B cell (primary cell): ENCODE data around the gene SLC9A7. TPM values are rescaled to one million over a fixed set of nuclear protein-coding genes. Genes with fewer than 3 reads are reported as not detected.

Source experiments
- ATAC-seq: fragments of 200-7000 bp; cut with Tn5 transposase; one replicate; pipeline ENCODE4 v1.10.0; 2021; ENCODE audit warnings: low read depth, mild to moderate bottlenecking, moderate number of reproducible peaks, moderate library complexity
- CTCF ChIA-PET: fragments of 350-600 bp; sonication (Branson Sonifier 250); formaldehyde crosslinking; loops from one replicate; lab custom pipeline; 2021; ENCODE audit warnings: antibody characterized with exemption, inconsistent platforms; lab: Charles Lee
- POLR2A ChIA-PET: fragments of 350-600 bp; sonication (Branson Sonifier 250); formaldehyde crosslinking; loops from one replicate; lab custom pipeline; 2021; ENCODE audit warnings: antibody characterized with exemption; lab: Charles Lee
- DNase-seq: peaks from one replicate; pipeline ENCODE4 v3.0.0; 2013
- H2AFZ ChIP-seq: 2 replicates; pipeline ENCODE4 v1.6.1; 2012; ENCODE audit warnings: mild to moderate bottlenecking, low read depth, low read length; ENCODE audit not compliant: insufficient read depth, poor library complexity, severe bottlenecking
- H3K27ac ChIP-seq, 2 donors: 1 replicate in 1 of 2; 2 replicates in 1 of 2; pipeline ENCODE4 v1.5.1; 2012 to 2013; ENCODE audit warnings: low read length in 2 of 2, mild to moderate bottlenecking in 2 of 2, moderate library complexity in 1 of 2
- H3K27me3 ChIP-seq, 4 experiments: fragments of 200-600 bp in 1 of 4; sonication (generic) in 1 of 4; replicated peaks in 1 of 4; 1 replicate in 2 of 4; 2 replicates in 2 of 4; pipeline versions ENCODE4 v1.6.1 to v1.7.0; 2013 to 2016; ENCODE audit warnings: low read length in 3 of 4, mild to moderate bottlenecking in 2 of 4, mixed read lengths in 1 of 4, moderate library complexity in 1 of 4; ENCODE audit not compliant: insufficient read depth in 4 of 4, control insufficient read depth in 3 of 4; ENCODE audit errors: control extremely low read depth in 1 of 4
- H3K36me3 ChIP-seq, 2 experiments: replicated peaks in 1 of 2; 1 replicate in 1 of 2; 2 replicates in 1 of 2; pipeline versions ENCODE4 v1.6.1 to v1.7.1; 2013; ENCODE audit warnings: low read length in 1 of 2; ENCODE audit not compliant: insufficient read depth in 2 of 2, control insufficient read depth in 1 of 2; ENCODE audit errors: control extremely low read depth in 1 of 2, extremely low read depth in 1 of 2
- H3K4me1 ChIP-seq, 2 donors: fragments of 200-600 bp in 1 of 2; sonication (generic) in 1 of 2; 1 replicate in 1 of 2; 2 replicates in 1 of 2; pipeline versions ENCODE4 v1.5.1 to v1.6.1; 2013 to 2017; ENCODE audit warnings: low read length in 2 of 2; ENCODE audit not compliant: control insufficient read depth in 2 of 2, insufficient read depth in 2 of 2
- H3K4me2 ChIP-seq: replicated peaks from 2 replicates; pipeline ENCODE3; 2012; ENCODE audit warnings: mild to moderate bottlenecking, low read depth, low read length; ENCODE audit not compliant: poor library complexity, severe bottlenecking
- H3K4me3 ChIP-seq, 5 experiments: fragments of 200-600 bp in 1 of 5; sonication (generic) in 1 of 5; 1 replicate in 3 of 5; 2 replicates in 2 of 5; pipeline versions ENCODE4 v1.5.1 to v1.7.0; 2011 to 2016; ENCODE audit warnings: low read length in 4 of 5, mild to moderate bottlenecking in 4 of 5, low read depth in 2 of 5, control low read depth in 1 of 5, moderate library complexity in 1 of 5; ENCODE audit not compliant: insufficient read depth in 1 of 5; ENCODE audit errors: control extremely low read depth in 1 of 5, extremely low read depth in 1 of 5
- H3K79me2 ChIP-seq: fragments of 200-600 bp; sonication (generic); one replicate; pipeline ENCODE4 v1.6.0; 2016; ENCODE audit warnings: low read length; ENCODE audit not compliant: control insufficient read depth, insufficient read depth
- H3K9ac ChIP-seq: fragments of 200-600 bp; sonication (generic); 2 replicates; pipeline ENCODE4 v1.6.1; 2017; ENCODE audit warnings: mild to moderate bottlenecking, low read length, moderate library complexity
- H3K9me3 ChIP-seq, 3 donors: one replicate each; pipeline versions ENCODE4 v1.6.1 to v1.7.1; 2013; ENCODE audit warnings: low read length in 2 of 3; ENCODE audit not compliant: control insufficient read depth in 2 of 3, insufficient read depth in 1 of 3; ENCODE audit errors: control extremely low read depth in 1 of 3
- H4K20me1 ChIP-seq: 2 replicates; pipeline ENCODE4 v1.6.0; 2012; ENCODE audit warnings: mild to moderate bottlenecking, low read length; ENCODE audit not compliant: insufficient read depth, control insufficient read depth, poor library complexity, severe bottlenecking
- H3K27ac Mint-ChIP-seq: one replicate; pipeline ENCODE4 v1.8.0; 2021; ENCODE audit warnings: mixed read lengths
- H3K27me3 Mint-ChIP-seq: one replicate; pipeline ENCODE4 v1.8.0; 2021; ENCODE audit warnings: mixed read lengths
- H3K4me1 Mint-ChIP-seq: one replicate; pipeline ENCODE4 v1.8.0; 2021; ENCODE audit warnings: mixed read lengths
- H3K4me3 Mint-ChIP-seq: one replicate; pipeline ENCODE4 v1.8.0; 2021; ENCODE audit warnings: mixed read lengths
- H3K9me3 Mint-ChIP-seq: one replicate; pipeline ENCODE4 v1.8.0; 2022; ENCODE audit warnings: mixed read lengths; ENCODE audit not compliant: insufficient read depth
- CTCF ChIP-seq: fragments of 200-600 bp; IDR thresholded peaks from one replicate; pipeline ENCODE4 v1.8.0; 2022; ENCODE audit warnings: antibody characterized with exemption, mild to moderate bottlenecking
- EZH2 ChIP-seq: IDR thresholded peaks from 2 replicates; pipeline ENCODE4 v1.6.1; 2012; ENCODE audit warnings: borderline replicate concordance, low read depth, mild to moderate bottlenecking, moderate library complexity, low read length; ENCODE audit not compliant: insufficient read depth, poor library complexity, severe bottlenecking
- WGBS: methylation state at CpG from one replicate; pipeline ENCODE4 v1.1.5; 2013; ENCODE audit warnings: missing lambda C conversion rate; ENCODE audit not compliant: insufficient coverage; 5-methylcytosine and 5-hydroxymethylcytosine counted together
- intact Hi-C: fragments of 100-400 bp; cut with micrococcal nuclease; formaldehyde crosslinking; loops from one replicate; pipeline ENCODE4 v1.10.0; 2022
- polyA plus RNA-seq: library from polyadenylated mRNA; depleted of rRNA; stranded (reverse); fragments of >200 nt; gene quantifications from 2 replicates; pipeline ENCODE4 v1.2.3, GENCODE V29; 2012
- total RNA-seq, 2 donors: library from RNA; stranded (reverse); fragments of 120-200 nt in 1 of 2; gene quantifications; 1 replicate in 1 of 2; 2 replicates in 1 of 2; pipeline versions ENCODE4 v1.2.3 to v1.2.4, GENCODE V29; 2013 to 2022

SLC9A7 gene
- total and polyA plus RNA-seq, 2 donors (not counting 1 experiment from before 2014, with no cell fraction given) = 24.9 to 53.2 TPM

- Mint-ChIP-seq H3K27ac (peak overlapping the region; percentile 34), H3K4me3 (no peak overlapping the region), H3K27me3 (no peaks in the 10 kb centered on the region), H3K9me3 (peaks cover 3% of the 10 kb centered on the region), H3K4me1 (peaks cover 65% of the 10 kb centered on the region)
- intact Hi-C loops = loop anchor here (10.0 kb wide), 1 partner anchor 734 kb away; the partner anchor contains the start of gene ZNF41
- Histone ChIP-seq H3K36me3 (no peaks in the 10 kb centered on the region), H4K20me1 (no peaks in the 10 kb centered on the region), H3K27ac (peak overlapping the region in 1 of 2 donors; percentile 38), H2AFZ (no peak overlapping the region), H3K4me3 (no peak overlapping the region), H3K4me2 (peak overlapping the region; percentile 18), H3K79me2 (peaks cover 68% of the 10 kb centered on the region), H3K9me3 (no peaks in the 10 kb centered on the region), H3K4me1 (peaks cover 40 to 52% of the 10 kb centered on the region in 2 donors), H3K9ac (no peak overlapping the region), H3K27me3 (no peaks in the 10 kb centered on the region)
- CTCF ChIA-PET = no interaction called here
- POLR2A ChIA-PET = no interaction called here
- no peak for ATAC-seq
- no peak for DNase-seq
- TF ChIP-seq CTCF (no peak), EZH2 (no peak)
- WGBS = no CpG with 5 or more reads among the region's 1 CpG
Observed at GRCh38 chrX:46750889-46751288, 8.0 kb downstream of the SLC9A7 start.

GRCh38 chrX:46744009-46744408 is 14.9 kb downstream of the SLC9A7 start:
- WGBS = 100% methylated on average over 1 of the region's 3 CpGs
- peak overlapping the region in 1 of 2 donors; percentile 1 for H3K27ac ChIP-seq
- peaks cover 23 to 24% of the 10 kb centered on the region in 2 donors for H3K4me1 ChIP-seq
- POLR2A ChIA-PET = no interaction called here
- Mint-ChIP-seq H3K9me3 (peaks cover 3% of the 10 kb centered on the region), H3K4me1 (peaks cover 62% of the 10 kb centered on the region), H3K4me3 (no peak overlapping the region), H3K27me3 (no peaks in the 10 kb centered on the region), H3K27ac (peak overlapping the region; percentile 23)
- peak overlapping the region; percentile 32 for H3K4me2 ChIP-seq
- peaks cover 5% of the 10 kb centered on the region for H4K20me1 ChIP-seq
- H3K27me3 ChIP-seq = no peaks in the 10 kb centered on the region
- TF ChIP-seq CTCF (no peak), EZH2 (no peak)
- no peak overlapping the region for H3K4me3 ChIP-seq
- no peak overlapping the region for H2AFZ ChIP-seq
- DNase-seq = no peak
- H3K79me2 ChIP-seq = peaks cover 93% of the 10 kb centered on the region
- CTCF ChIA-PET = no interaction called here
- H3K36me3 ChIP-seq = no peaks in the 10 kb centered on the region
- H3K9me3 ChIP-seq = peaks cover 0 to 3% (median 3%) of the 10 kb centered on the region in 3 donors
- ATAC-seq = no peak
- intact Hi-C loops = no loop called here
- H3K9ac ChIP-seq = no peak overlapping the region
